GF-D8 (cell line): ENCODE data around the gene PDCL3.

Experiments used
- DNase-seq: peaks from one replicate; lab custom pipeline; 2025; lab: John Stamatoyannopoulos, UW

Gene PDCL3

GRCh38 chr2:100611079-100612029 is 48.6 kb downstream of the PDCL3 start:
- no peak for DNase-seq

- DNase-seq = no peak
Observed at GRCh38 chr2:100612388-100613000, 49.7 kb downstream of the PDCL3 start.

- DNase-seq = no peak
Observed at GRCh38 chr2:100613719-100614118, 50.9 kb downstream of the PDCL3 start.

- DNase-seq = no peak
Observed at GRCh38 chr2:100614455-100615000, 51.7 kb downstream of the PDCL3 start.

- no peak for DNase-seq
Observed at GRCh38 chr2:100615471-100615870, 52.7 kb downstream of the PDCL3 start.

GRCh38 chr2:100615886-100616285 is 53.1 kb downstream of the PDCL3 start:
- no peak for DNase-seq

GRCh38 chr2:100616841-100617390 is 54.1 kb downstream of the PDCL3 start:
- no peak for DNase-seq

- no peak for DNase-seq
Observed at GRCh38 chr2:100619951-100620350, 57.2 kb downstream of the PDCL3 start.

GRCh38 chr2:100620481-100620880 is 57.7 kb downstream of the PDCL3 start:
- no peak for DNase-seq

GRCh38 chr2:100621371-100621951 is 58.7 kb downstream of the PDCL3 start:
- DNase-seq = no peak

- no peak for DNase-seq
Observed at GRCh38 chr2:100623033-100623715, 60.4 kb downstream of the PDCL3 start.

GRCh38 chr2:100623930-100624329 is 61.1 kb downstream of the PDCL3 start:
- no peak for DNase-seq

- DNase-seq = no peak
Observed at GRCh38 chr2:100624536-100624935, 61.7 kb downstream of the PDCL3 start.

GRCh38 chr2:100625717-100626116 is 62.9 kb downstream of the PDCL3 start:
- no peak for DNase-seq
